Measurements from ENCODE around the gene ITGAV.

The ITGAV gene

DNA sequence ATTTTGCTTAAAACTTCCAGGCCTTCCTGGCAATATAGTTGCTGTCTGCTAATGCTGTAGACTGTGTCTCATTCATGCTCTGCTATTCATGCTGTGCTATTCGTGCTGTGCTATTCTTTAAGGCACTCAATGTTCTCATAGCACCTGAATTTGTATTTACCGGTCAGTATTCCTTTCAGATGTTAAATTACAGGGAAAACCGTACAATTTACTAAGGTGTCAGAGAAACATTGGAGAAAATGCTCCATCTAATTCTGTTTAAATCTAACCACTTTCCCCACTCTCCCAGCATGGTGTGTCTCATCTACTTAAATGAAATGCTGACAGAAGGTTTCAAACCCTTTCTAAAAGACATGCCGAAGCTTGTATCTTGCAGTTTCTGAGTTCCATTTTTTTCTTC lies 129.0 kb downstream of the ITGAV start:
- DNase-seq (ENCODE audit: low spot score), result no peak
- TF ChIP-seq, protein P1, sequence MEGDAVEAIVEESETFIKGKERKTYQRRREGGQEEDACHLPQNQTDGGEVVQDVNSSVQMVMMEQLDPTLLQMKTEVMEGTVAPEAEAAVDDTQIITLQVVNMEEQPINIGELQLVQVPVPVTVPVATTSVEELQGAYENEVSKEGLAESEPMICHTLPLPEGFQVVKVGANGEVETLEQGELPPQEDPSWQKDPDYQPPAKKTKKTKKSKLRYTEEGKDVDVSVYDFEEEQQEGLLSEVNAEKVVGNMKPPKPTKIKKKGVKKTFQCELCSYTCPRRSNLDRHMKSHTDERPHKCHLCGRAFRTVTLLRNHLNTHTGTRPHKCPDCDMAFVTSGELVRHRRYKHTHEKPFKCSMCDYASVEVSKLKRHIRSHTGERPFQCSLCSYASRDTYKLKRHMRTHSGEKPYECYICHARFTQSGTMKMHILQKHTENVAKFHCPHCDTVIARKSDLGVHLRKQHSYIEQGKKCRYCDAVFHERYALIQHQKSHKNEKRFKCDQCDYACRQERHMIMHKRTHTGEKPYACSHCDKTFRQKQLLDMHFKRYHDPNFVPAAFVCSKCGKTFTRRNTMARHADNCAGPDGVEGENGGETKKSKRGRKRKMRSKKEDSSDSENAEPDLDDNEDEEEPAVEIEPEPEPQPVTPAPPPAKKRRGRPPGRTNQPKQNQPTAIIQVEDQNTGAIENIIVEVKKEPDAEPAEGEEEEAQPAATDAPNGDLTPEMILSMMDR (IDR thresholded peaks at IDR 0.05; ENCODE audit: extremely low read depth, insufficient read depth, missing control alignments), result no peak
- in situ Hi-C loops (cut with MboI; ENCODE audit: low pct_unique_long_range_greater_than_20kb, low sequenced_read_pairs, unreplicated experiment), result no loop called here

DNA sequence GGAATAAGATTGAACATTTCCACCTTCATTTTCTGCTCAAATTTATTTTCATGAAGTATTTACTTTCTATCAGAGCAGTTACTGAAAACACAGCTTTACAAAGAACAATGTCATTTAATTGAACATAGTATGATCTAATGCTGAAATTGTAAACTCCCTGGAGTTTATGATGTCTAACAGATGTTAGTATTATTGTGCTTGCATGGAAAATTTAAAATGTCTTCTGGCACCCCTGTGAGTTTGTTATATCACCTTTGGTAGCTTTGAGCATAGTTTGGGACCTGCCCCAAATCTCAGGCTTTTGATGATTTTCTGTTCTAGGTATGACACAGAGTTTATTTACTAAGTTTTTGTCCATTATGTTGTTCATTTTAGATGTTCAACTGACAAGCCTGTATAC lies 132.1 kb downstream of the ITGAV start:
- DNase-seq (ENCODE audit: low spot score), result no peak
- TF ChIP-seq, protein P1 (IDR thresholded peaks at IDR 0.05; ENCODE audit: extremely low read depth, insufficient read depth, missing control alignments), result no peak
- in situ Hi-C loops (cut with MboI; ENCODE audit: low pct_unique_long_range_greater_than_20kb, low sequenced_read_pairs, unreplicated experiment), result no loop called here

DNA sequence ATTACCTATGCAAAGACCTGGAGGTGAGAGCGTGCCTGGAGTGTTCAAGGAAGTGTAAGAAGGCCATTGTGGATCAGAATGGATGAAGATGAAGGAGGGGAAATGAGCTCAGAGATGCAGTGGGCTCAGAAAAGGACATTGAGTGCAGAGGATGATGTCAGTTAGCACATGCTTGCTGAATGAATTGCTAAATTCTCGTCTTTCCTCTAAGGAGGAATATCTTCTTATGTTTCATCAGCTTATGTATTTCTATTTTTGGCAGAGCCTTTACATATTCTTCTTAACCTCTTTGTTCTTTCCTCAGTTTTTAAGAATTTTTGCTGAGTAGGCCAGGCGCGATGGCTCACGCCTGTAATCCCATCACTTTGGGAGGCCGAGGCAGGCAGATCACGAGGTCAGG lies 134.9 kb downstream of the ITGAV start:
- TF ChIP-seq, protein P1 (IDR thresholded peaks at IDR 0.05; ENCODE audit: extremely low read depth, insufficient read depth, missing control alignments), result no peak
- in situ Hi-C loops (cut with MboI; ENCODE audit: low pct_unique_long_range_greater_than_20kb, low sequenced_read_pairs, unreplicated experiment), result no loop called here
- DNase-seq (ENCODE audit: low spot score), result no peak

DNA sequence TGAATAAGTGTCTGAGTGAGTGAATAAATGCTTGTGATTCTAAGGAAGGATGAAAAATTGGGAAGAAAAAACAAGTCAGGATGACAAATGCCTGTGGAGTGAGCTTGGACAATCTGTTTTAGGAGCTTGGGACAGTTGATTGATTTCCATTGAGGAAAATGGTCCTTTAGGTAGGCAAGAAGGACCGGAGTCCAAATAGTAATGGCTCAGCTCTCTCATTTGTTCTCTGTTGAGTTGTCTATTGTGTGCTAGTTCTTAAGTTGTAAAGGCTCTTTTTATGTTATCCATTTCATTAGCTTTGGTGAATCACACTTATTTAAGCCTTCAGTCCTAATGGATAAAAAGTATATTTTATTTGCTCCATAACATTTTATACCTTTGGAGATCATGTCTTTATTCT lies 135.9 kb downstream of the ITGAV start:
- no peak for DNase-seq (ENCODE audit: low spot score)
- TF ChIP-seq, protein P1 (IDR thresholded peaks at IDR 0.05; ENCODE audit: extremely low read depth, insufficient read depth, missing control alignments), result no peak
- in situ Hi-C loops (cut with MboI; ENCODE audit: low pct_unique_long_range_greater_than_20kb, low sequenced_read_pairs, unreplicated experiment), result no loop called here

DNA sequence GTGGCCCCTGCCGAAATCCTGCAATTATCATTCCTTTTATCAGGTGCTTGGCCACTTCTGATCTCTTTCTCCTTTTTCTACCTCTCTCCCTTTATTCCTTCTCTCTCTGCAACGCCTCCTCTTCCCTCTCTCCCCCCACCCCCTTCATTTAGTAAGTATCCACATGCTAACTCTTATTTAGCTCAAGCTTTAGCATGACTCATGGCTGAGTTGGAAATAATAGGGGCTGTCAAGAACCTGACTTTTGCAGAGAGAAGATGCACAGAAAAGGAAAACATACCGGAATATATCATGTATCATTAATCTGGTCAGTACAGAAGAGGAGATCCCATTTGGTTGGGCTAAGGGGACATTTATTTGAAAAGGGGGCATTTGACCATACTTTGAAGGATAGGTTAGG lies 137.1 kb downstream of the ITGAV start:
- in situ Hi-C loops (cut with MboI; ENCODE audit: low pct_unique_long_range_greater_than_20kb, low sequenced_read_pairs, unreplicated experiment), result no loop called here
- TF ChIP-seq, protein P1 (IDR thresholded peaks at IDR 0.05; ENCODE audit: extremely low read depth, insufficient read depth, missing control alignments), result no peak
- DNase-seq (ENCODE audit: low spot score), result no peak

DNA sequence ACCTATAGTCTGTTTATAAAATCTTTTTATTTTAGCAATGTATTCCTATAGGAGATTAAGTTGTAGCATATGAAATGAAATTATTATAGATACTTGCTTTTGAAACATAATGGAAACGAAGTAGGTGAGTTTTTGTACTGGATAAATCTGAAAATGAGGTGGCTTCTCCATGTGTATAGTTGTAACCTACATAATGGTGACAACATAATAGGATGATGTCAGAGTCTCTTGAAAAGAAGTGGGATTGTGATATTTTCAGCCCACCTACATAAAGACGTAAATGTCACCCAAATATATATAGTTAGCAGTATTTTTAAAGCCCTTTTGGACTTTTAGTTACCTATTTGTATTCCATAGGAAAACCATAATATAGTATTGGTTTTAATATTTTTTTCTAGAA lies 138.8 kb downstream of the ITGAV start:
- no peak for DNase-seq (ENCODE audit: low spot score)
- TF ChIP-seq, protein P1 (IDR thresholded peaks at IDR 0.05; ENCODE audit: extremely low read depth, insufficient read depth, missing control alignments), result no peak
- in situ Hi-C loops (cut with MboI; ENCODE audit: low pct_unique_long_range_greater_than_20kb, low sequenced_read_pairs, unreplicated experiment), result no loop called here

Measured in GM13977 (cell line).